Measurements from ENCODE around the gene SMARCC2. TPM values are rescaled to one million over a fixed set of nuclear protein-coding genes. Genes with fewer than 3 reads are reported as not detected.
"Not testable (repeated sequence)": the region's sequence is repeated elsewhere in the genome, so short reads cannot be mapped to it uniquely, and the experiment has no call there.

SMARCC2 gene
- total and polyA plus RNA-seq, 2 donors, result 51.1 to 68.8 TPM

GRCh38 chr12:56197921-56198635 is 8.8 kb upstream of the SMARCC2 start:
- H3K4me1 ChIP-seq (ENCODE audit: insufficient read depth), result no peaks in the 10 kb centered on the region
- H3K4me3 ChIP-seq (ENCODE audit: low read depth, low read length), result no peak overlapping the region
- no peak overlapping the region for H3K27ac ChIP-seq (ENCODE audit: low read depth)
- WGBS, result 83% methylated on average over 9 of the region's 9 CpGs
- no peak for DNase-seq (ENCODE audit: extremely low spot score)
- H3K36me3 ChIP-seq (ENCODE audit: insufficient read depth), result no peaks in the 10 kb centered on the region

DNA sequence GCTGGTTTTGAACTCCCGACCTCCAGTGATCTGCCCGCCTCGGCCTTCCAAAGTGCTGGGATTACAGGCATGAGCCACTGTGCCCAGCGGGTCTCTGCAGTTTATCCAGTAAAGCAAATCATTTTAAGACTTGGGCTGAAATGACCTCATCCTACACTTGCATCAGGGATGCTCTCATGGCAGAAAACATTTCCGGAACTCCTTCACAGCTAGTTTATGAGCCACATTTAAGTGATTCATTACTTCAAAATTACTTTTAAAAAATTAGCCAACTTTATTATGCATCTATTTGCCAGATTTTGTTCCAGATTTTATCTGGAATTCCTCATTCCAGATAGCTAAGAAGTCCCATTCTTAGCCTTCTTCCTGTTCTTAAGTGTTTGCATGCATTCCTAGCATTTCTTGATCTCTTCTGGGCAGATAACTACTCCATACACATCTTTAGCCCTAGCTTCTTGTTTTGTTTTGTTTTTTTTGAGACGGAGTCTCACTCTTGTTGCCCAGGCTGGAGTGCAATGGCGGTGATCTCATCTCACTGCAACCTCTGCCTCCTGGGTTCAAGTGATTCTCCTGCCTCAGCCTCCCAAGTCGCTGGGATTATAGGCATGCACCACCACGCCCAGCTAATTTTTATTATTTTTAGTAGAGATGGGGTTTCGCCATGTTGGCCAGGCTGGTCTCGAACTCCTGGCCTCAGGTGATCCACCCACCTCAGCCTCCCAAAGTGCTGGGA is 7.7 kb upstream of the SMARCC2 start:
- not testable (repeated sequence) for DNase-seq (ENCODE audit: extremely low spot score); H3K36me3 ChIP-seq (ENCODE audit: insufficient read depth); H3K4me1 ChIP-seq (ENCODE audit: insufficient read depth); H3K4me3 ChIP-seq (ENCODE audit: low read depth, low read length); H3K27ac ChIP-seq (ENCODE audit: low read depth)
- WGBS, result 52% methylated on average over 11 of the region's 11 CpGs

DNA sequence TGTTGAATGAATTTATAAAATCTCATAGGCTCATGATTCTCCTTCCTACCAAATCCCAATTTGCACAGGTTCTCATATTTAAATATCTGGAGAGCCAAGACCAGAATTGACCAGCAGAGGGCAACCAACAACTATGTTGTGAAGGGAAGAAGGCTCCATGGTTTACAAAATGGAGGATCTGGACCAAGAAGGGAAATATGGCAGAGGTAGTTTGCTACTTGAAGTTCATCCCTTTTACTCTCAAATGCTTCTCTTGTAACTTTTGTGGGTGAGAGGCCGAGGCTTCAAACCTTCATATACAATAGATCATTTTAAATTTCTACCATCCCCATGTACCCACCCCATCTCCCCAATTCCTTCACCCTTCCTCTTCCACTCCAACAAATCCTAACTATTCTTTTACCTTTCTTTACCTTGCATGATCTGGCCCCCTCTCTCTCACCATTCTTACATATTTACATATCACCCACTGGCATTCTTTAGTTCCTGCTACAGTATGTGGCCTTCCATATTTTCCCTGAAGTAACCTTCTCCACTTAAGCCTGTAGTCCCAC is 3.8 kb upstream of the SMARCC2 start:
- WGBS, result 47% methylated on average over 1 of the region's 1 CpG
- H3K27ac ChIP-seq (ENCODE audit: low read depth), result no peak overlapping the region
- H3K4me3 ChIP-seq (ENCODE audit: low read depth, low read length), result no peak overlapping the region
- no peaks in the 10 kb centered on the region for H3K4me1 ChIP-seq (ENCODE audit: insufficient read depth)
- H3K36me3 ChIP-seq (ENCODE audit: insufficient read depth), result no peaks in the 10 kb centered on the region
- peak; percentile 71 for DNase-seq (ENCODE audit: extremely low spot score)

DNA sequence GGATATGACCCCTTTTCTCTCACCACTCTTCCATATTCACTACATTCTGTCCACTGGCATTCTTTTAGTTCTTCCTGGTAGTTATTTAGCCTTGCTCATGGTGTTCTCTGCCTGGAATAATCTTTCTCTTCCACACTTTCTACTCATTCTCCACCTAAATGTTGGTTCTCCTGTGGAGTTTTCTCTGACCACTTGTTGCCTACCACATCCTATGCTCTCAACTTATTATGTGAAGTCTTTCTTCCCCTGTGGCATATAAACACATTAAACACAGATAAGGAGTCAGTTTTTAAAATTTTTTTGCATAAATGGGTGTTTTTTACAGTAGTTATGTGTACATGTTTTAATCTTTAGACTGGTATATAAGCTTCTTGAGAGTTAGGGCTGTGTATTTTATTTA is 3.3 kb upstream of the SMARCC2 start:
- H3K4me3 ChIP-seq (ENCODE audit: low read depth, low read length), result no peak overlapping the region
- no peaks in the 10 kb centered on the region for H3K4me1 ChIP-seq (ENCODE audit: insufficient read depth)
- H3K36me3 ChIP-seq (ENCODE audit: insufficient read depth), result no peaks in the 10 kb centered on the region
- no peak for DNase-seq (ENCODE audit: extremely low spot score)
- H3K27ac ChIP-seq (ENCODE audit: low read depth), result no peak overlapping the region

DNA sequence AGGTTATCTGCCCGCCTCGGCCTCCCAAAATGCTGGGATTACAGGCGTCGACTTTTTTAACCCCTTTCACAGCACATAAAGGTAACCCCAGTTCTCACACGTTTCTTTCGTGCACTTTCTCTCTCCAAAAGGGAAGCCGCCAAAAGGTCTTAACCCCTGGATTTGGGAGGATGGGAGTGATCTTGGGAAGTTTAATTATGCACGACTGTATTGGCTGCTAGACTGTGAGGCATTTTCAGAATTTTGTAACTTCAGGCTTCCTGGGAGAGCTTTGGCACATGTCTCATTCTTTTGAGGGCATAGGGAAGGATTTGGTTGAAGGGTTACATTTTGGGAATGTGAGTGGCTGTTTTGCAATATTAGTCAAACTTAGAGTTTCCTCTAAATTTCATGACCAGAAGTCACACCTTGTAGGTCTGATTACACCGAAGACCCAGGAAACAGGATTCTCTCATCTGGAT is 1.4 kb upstream of the SMARCC2 start:
- Histone ChIP-seq H3K36me3 (ENCODE audit: insufficient read depth) (no peaks in the 10 kb centered on the region), H3K4me3 (ENCODE audit: low read depth, low read length) (no peak overlapping the region), H3K4me1 (ENCODE audit: insufficient read depth) (no peaks in the 10 kb centered on the region), H3K27ac (ENCODE audit: low read depth) (no peak overlapping the region)
- DNase-seq (ENCODE audit: extremely low spot score), result no peak
- WGBS, result 24% methylated on average over 9 of the region's 9 CpGs

- peak overlapping the region; percentile 76 for H3K27ac ChIP-seq (ENCODE audit: low read depth)
- peak overlapping the region; percentile 87 for H3K4me3 ChIP-seq (ENCODE audit: low read depth, low read length)
- H3K4me1 ChIP-seq (ENCODE audit: insufficient read depth), result no peaks in the 10 kb centered on the region
- WGBS, result 1% methylated on average over 42 of the region's 42 CpGs
- peak; percentile 81 for DNase-seq (ENCODE audit: extremely low spot score)
- no peaks in the 10 kb centered on the region for H3K36me3 ChIP-seq (ENCODE audit: insufficient read depth)
These were observed 823 bp upstream of the SMARCC2 start for GRCh38 chr12:56189918-56190694.

- Histone ChIP-seq H3K4me1 (ENCODE audit: insufficient read depth) (no peaks in the 10 kb centered on the region), H3K27ac (ENCODE audit: low read depth) (peak overlapping the region; percentile 62), H3K4me3 (ENCODE audit: low read depth, low read length) (peak overlapping the region; percentile 87), H3K36me3 (ENCODE audit: insufficient read depth) (no peaks in the 10 kb centered on the region)
- under 1% methylated on average over 17 of the region's 17 CpGs for WGBS
- no peak for DNase-seq (ENCODE audit: extremely low spot score)
These were observed 545 bp downstream of the SMARCC2 start for GRCh38 chr12:56188778-56189098.

DNA sequence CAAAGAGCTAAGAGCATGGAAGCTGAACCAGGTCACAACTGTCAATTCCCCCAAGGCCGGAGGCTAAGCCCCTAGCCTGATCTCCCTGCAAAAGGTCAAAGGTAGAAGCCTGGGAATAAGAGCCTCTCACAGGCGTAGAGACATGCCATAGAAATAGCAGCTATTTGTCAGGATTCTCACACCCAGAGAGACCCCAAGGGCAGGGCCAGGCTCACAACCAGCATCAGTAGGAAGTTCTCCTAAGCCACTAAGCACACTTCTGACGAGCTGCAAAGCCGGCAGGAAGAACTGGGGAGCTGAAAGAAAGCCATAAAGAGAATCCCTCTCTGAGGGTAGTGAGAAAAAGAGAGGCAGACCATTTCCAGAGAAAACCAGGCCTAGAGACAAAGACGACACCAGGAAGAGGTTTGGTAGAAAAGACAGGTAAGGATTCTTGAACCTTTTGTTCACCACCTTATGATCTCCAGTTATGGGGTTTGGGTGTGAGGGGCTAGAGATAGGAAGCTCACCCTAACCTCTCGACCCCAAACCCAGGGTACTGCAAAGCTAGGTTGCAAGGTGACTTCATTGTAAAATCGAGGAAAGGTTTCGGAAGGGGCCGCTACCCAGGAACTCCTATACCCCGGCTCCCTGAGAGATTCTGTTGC is 1.0 kb downstream of the SMARCC2 start:
- 9% methylated on average over 10 of the region's 10 CpGs for WGBS
- H3K36me3 ChIP-seq (ENCODE audit: insufficient read depth), result peaks cover 3% of the 10 kb centered on the region
- no peak for DNase-seq (ENCODE audit: extremely low spot score)
- no peaks in the 10 kb centered on the region for H3K4me1 ChIP-seq (ENCODE audit: insufficient read depth)
- H3K4me3 ChIP-seq (ENCODE audit: low read depth, low read length), result peak overlapping the region; percentile 87
- no peak overlapping the region for H3K27ac ChIP-seq (ENCODE audit: low read depth)

GRCh38 chr12:56186957-56187356 is 2.3 kb downstream of the SMARCC2 start:
- no peak overlapping the region for H3K27ac ChIP-seq (ENCODE audit: low read depth)
- H3K36me3 ChIP-seq (ENCODE audit: insufficient read depth), result peaks cover 8% of the 10 kb centered on the region

DNA sequence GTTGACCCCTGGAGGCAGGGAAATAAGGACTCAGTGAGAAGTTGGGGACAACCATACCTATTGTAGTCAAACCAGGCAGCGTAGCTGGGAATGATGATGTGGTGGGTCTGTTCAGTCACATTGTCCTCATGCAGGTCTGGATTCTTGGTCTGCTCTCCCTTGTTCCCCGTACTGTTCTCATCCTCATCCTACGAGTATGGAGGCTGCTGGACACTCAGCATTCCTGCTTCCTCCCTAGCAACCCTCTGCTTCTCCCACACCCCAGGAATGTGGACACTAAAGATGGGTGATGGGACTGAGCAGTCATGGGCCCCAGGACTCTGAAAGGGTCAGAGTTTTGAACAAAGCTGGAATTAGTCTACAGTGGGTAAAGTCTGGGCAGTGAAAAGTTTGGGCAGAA is 10.9 kb downstream of the SMARCC2 start:
- no peak overlapping the region for H3K27ac ChIP-seq (ENCODE audit: low read depth)
- H3K4me1 ChIP-seq (ENCODE audit: insufficient read depth), result no peaks in the 10 kb centered on the region
- no peak for DNase-seq (ENCODE audit: extremely low spot score)
- peaks cover 8% of the 10 kb centered on the region for H3K36me3 ChIP-seq (ENCODE audit: insufficient read depth)
- 86% methylated on average over 3 of the region's 3 CpGs for WGBS
- no peak overlapping the region for H3K4me3 ChIP-seq (ENCODE audit: low read depth, low read length)

More at GRCh38 chr12:56186957-56187356, 2.3 kb downstream of the SMARCC2 start:
- 49% methylated on average over 2 of the region's 2 CpGs for WGBS
- no peaks in the 10 kb centered on the region for H3K4me1 ChIP-seq (ENCODE audit: insufficient read depth)
- H3K4me3 ChIP-seq (ENCODE audit: low read depth, low read length), result no peak overlapping the region
- no peak for DNase-seq (ENCODE audit: extremely low spot score)

GRCh38 chr12:56172839-56173238 is 16.4 kb downstream of the SMARCC2 start:
- Histone ChIP-seq H3K27ac (ENCODE audit: low read depth) (no peak overlapping the region), H3K4me3 (ENCODE audit: low read depth, low read length) (no peak overlapping the region), H3K36me3 (ENCODE audit: insufficient read depth) (peaks cover 11% of the 10 kb centered on the region), H3K4me1 (ENCODE audit: insufficient read depth) (no peaks in the 10 kb centered on the region)
- no peak for DNase-seq (ENCODE audit: extremely low spot score)
- WGBS, result 91% methylated on average over 7 of the region's 7 CpGs

DNA sequence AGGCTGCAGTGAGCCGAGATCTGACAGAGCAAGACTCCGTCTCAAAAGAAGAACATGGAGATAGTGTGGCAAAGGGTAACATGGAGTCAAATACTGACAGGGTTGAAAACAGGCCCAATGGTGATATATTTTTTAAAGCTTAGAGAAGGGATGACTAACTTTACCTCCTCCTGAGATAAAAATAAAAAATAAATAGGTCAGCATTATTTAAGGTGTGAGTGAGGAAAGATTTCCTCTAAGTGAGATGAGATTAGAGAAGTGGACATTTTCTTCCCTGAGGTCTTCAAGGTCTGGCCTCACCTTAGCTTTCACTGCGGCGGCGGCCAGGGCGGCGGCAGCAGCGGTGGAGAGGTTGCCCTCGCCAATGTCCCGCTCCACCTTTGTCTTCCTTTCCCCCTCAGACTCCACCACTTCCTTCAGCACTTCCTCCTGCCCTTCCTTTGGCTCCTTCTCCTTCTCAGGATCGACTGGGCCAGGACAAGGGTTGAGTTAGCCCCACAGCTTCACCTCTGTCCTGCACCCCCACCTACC is 20.0 kb downstream of the SMARCC2 start:
- Histone ChIP-seq H3K36me3 (ENCODE audit: insufficient read depth) (peaks cover 14% of the 10 kb centered on the region), H3K4me1 (ENCODE audit: insufficient read depth) (no peaks in the 10 kb centered on the region)
- WGBS, result 90% methylated on average over 11 of the region's 11 CpGs

GRCh38 chr12:56165369-56165768 is 23.9 kb downstream of the SMARCC2 start:
- 54% methylated on average over 4 of the region's 4 CpGs for WGBS
- DNase-seq (ENCODE audit: extremely low spot score), result no peak
- Histone ChIP-seq H3K36me3 (ENCODE audit: insufficient read depth) (peaks cover 13% of the 10 kb centered on the region), H3K4me1 (ENCODE audit: insufficient read depth) (no peaks in the 10 kb centered on the region), H3K27ac (ENCODE audit: low read depth) (no peak overlapping the region), H3K4me3 (ENCODE audit: low read depth, low read length) (no peak overlapping the region)

More for the DNA sequence above, 20.0 kb downstream of the SMARCC2 start:
- H3K27ac ChIP-seq (ENCODE audit: low read depth), result no peak overlapping the region
- no peak for DNase-seq (ENCODE audit: extremely low spot score)
- H3K4me3 ChIP-seq (ENCODE audit: low read depth, low read length), result no peak overlapping the region
